HepG2 (cell line): ENCODE measurements around the gene GATAD2B. TPM values are rescaled to one million over a fixed set of nuclear protein-coding genes. Genes with fewer than 3 reads are reported as not detected.

Experiments used
- AHR ChIP-seq: IDR thresholded peaks from 2 replicates; pipeline ENCODE4 v1.6.1; 2018; ENCODE audit warnings: missing genetic modification reagents, missing compliant biosample characterization
- HNRNPLL ChIP-seq: fragments of 200-400 bp; formaldehyde crosslinking; IDR thresholded peaks from 2 replicates; pipeline ENCODE4 v1.6.1; 2017; ENCODE audit warnings: mild to moderate bottlenecking, low read depth, low read length; ENCODE audit not compliant: poor library complexity, severe bottlenecking
- HOXA7 ChIP-seq: sonication (generic); formaldehyde crosslinking; IDR thresholded peaks from 2 replicates; pipeline ENCODE4 v1.8.1; 2022; ENCODE audit warnings: mild to moderate bottlenecking, missing genetic modification reagents, moderate library complexity
- NFRKB ChIP-seq: fragments of 450-650 bp; IDR thresholded peaks from 2 replicates; pipeline ENCODE4 v1.6.1; 2017
- TGIF2 ChIP-seq: IDR thresholded peaks from 2 replicates; pipeline ENCODE4 v1.6.1; 2016; ENCODE audit warnings: control low read depth, missing compliant biosample characterization
- ZBTB39 ChIP-seq: sonication (generic); formaldehyde crosslinking; IDR thresholded peaks from 2 replicates; pipeline ENCODE4 v1.5.0; 2020; ENCODE audit warnings: missing genetic modification reagents
- ZFP41 ChIP-seq: sonication (generic); formaldehyde crosslinking; IDR thresholded peaks from 2 replicates; pipeline ENCODE4 v1.4.0; 2020; ENCODE audit warnings: mild to moderate bottlenecking, missing genetic modification reagents, borderline replicate concordance
- ZFYVE20 ChIP-seq: sonication (generic); formaldehyde crosslinking; IDR thresholded peaks from 2 replicates; pipeline ENCODE4 v1.8.0; 2023; ENCODE audit warnings: low read depth, mild to moderate bottlenecking, moderate library complexity, missing genetic modification reagents, borderline replicate concordance
- ZNF207 ChIP-seq: fragments of 450-650 bp; IDR thresholded peaks from 2 replicates; pipeline ENCODE4 v1.6.1; 2016; ENCODE audit warnings: antibody characterized with exemption, borderline replicate concordance
- ZNF362 ChIP-seq: sonication (generic); formaldehyde crosslinking; IDR thresholded peaks from 2 replicates; pipeline ENCODE4 v1.4.0; 2020; ENCODE audit warnings: missing genetic modification reagents, mild to moderate bottlenecking, borderline replicate concordance
- ZNF510 ChIP-seq: sonication (generic); formaldehyde crosslinking; IDR thresholded peaks from 2 replicates; pipeline ENCODE4 v1.4.0; 2020; ENCODE audit warnings: low read depth, mild to moderate bottlenecking, missing genetic modification reagents
- ZNF570 ChIP-seq: sonication (generic); formaldehyde crosslinking; IDR thresholded peaks from 2 replicates; pipeline ENCODE4 v1.4.0; 2020; ENCODE audit warnings: mild to moderate bottlenecking, missing genetic modification reagents, borderline replicate concordance
- ZNF737 ChIP-seq: sonication (generic); formaldehyde crosslinking; IDR thresholded peaks from 2 replicates; pipeline ENCODE4 v1.5.0; 2020; ENCODE audit warnings: missing genetic modification reagents, mild to moderate bottlenecking, borderline replicate concordance
- ZNF782 ChIP-seq: sonication (generic); formaldehyde crosslinking; IDR thresholded peaks from 2 replicates; pipeline ENCODE4 v1.4.0; 2020; ENCODE audit warnings: missing genetic modification reagents, mild to moderate bottlenecking, borderline replicate concordance
- ZSCAN5A ChIP-seq: sonication (generic); formaldehyde crosslinking; IDR thresholded peaks from 2 replicates; pipeline ENCODE4 v1.8.0; 2022; ENCODE audit warnings: mild to moderate bottlenecking, missing genetic modification reagents, borderline replicate concordance
- polyA plus RNA-seq, 8 experiments: library from polyadenylated mRNA; depleted of rRNA in 3 of 8; stranded (reverse) in 7 of 8; unstranded in 1 of 8; fragments of >200 nt; fragmentation: Illumina TruSeq in 4 of 8; extraction: Trizol in 4 of 8; gene quantifications; 2 replicates each; pipeline versions ENCODE4 v1.2.1 to v1.2.3, GENCODE V29; 2011 to 2016; ENCODE audit warnings: low read depth in 4 of 8, missing spikeins in 1 of 8, mixed read lengths in 1 of 8; ENCODE audit not compliant: insufficient read depth in 1 of 8
- total RNA-seq, 5 experiments: library from RNA; depleted of rRNA; stranded (reverse); fragments of >200 nt; fragmentation: Illumina TruSeq; extraction: Trizol; gene quantifications; 2 replicates each; pipeline ENCODE4 v1.2.3, GENCODE V29; 2016; ENCODE audit warnings: low read depth in 1 of 5
- TF ChIP-seq, protein P1 (sequence below): sonication (generic); formaldehyde crosslinking; IDR thresholded peaks from 2 replicates; pipeline ENCODE4 v1.8.1; 2022; ENCODE audit warnings: mild to moderate bottlenecking, missing genetic modification reagents
- TF ChIP-seq, protein P2 (sequence below): sonication (generic); formaldehyde crosslinking; IDR thresholded peaks from 2 replicates; pipeline ENCODE4 v1.9.0; 2021; ENCODE audit warnings: missing genetic modification reagents, borderline replicate concordance
- TF ChIP-seq, protein P3 (sequence below): sonication (generic); formaldehyde crosslinking; IDR thresholded peaks from 2 replicates; pipeline ENCODE4 v1.5.0; 2020; ENCODE audit warnings: missing genetic modification reagents

Gene GATAD2B
- total and polyA plus RNA-seq, 2 of the 13 experiments (the other 11 are each of a cell fraction or from before 2014, with no cell fraction given) = 3.2 to 5.2 TPM

DNA sequence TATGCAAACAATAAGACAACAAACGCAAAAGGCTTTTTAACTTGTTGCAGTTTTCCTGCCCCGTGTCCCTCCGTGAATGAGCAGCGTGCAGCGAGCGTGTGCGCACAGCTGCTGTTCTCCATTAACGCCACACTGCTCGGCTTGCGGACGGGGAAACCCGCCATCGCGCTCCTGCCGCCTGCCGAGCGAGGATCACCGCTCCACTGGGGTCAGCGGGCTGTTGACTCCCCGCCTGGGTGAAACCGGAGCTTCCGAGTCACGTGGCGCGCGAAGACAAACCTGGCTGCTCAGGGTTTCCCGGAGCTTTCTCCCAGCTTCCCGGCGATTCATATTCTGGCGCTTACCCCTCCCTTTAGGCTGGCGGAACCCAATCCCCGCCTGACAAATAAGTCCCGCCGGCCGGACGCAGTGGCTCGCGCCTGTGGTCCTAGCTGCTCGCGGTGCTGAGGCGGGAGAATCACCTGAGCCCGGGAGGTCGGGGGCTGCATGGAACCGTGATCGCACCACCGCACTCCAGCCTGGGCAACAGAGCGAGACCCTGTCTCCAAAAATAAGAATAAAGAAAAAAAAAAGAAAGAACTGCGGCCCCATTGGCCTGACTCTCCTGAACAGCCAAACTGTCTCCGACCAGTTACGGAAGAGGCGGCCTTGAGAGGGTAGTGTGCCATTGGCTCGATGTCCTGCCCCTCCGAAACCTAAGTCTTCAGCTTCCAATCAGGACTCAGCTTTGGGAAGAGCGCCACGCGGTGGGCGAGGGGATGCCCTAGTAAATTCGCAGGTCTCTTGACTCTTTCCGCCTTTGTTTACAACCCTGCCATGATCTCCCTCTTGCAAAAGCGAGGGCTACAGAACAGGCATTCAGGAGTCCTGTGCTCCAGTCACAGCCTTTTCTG, 44.6 kb upstream of the GATAD2B start, which contains the start of gene CREB3L4 (continued):
- TF ChIP-seq ZFYVE20 (CRISPR knock-in tag) = 0 out of 2 replicates have a peak, but pooled peaks have one; percentile 71
- no peak for TF ChIP-seq ZNF737 (CRISPR knock-in tag)
- TF ChIP-seq ZNF362 (CRISPR knock-in tag) = peak; percentile 90
- TF ChIP-seq HOXA7 (CRISPR knock-in tag) = no peak
- no peak for TF ChIP-seq NFRKB
- peak; percentile 82 for TF ChIP-seq HNRNPLL
- no peak for TF ChIP-seq ZBTB39
- no peak for TF ChIP-seq AHR
- TF ChIP-seq ZNF570 (CRISPR knock-in tag) = no peak
- TF ChIP-seq, protein P1, sequence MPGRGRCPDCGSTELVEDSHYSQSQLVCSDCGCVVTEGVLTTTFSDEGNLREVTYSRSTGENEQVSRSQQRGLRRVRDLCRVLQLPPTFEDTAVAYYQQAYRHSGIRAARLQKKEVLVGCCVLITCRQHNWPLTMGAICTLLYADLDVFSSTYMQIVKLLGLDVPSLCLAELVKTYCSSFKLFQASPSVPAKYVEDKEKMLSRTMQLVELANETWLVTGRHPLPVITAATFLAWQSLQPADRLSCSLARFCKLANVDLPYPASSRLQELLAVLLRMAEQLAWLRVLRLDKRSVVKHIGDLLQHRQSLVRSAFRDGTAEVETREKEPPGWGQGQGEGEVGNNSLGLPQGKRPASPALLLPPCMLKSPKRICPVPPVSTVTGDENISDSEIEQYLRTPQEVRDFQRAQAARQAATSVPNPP (CRISPR knock-in tag) = peak; percentile 75
- TF ChIP-seq, protein P2, sequence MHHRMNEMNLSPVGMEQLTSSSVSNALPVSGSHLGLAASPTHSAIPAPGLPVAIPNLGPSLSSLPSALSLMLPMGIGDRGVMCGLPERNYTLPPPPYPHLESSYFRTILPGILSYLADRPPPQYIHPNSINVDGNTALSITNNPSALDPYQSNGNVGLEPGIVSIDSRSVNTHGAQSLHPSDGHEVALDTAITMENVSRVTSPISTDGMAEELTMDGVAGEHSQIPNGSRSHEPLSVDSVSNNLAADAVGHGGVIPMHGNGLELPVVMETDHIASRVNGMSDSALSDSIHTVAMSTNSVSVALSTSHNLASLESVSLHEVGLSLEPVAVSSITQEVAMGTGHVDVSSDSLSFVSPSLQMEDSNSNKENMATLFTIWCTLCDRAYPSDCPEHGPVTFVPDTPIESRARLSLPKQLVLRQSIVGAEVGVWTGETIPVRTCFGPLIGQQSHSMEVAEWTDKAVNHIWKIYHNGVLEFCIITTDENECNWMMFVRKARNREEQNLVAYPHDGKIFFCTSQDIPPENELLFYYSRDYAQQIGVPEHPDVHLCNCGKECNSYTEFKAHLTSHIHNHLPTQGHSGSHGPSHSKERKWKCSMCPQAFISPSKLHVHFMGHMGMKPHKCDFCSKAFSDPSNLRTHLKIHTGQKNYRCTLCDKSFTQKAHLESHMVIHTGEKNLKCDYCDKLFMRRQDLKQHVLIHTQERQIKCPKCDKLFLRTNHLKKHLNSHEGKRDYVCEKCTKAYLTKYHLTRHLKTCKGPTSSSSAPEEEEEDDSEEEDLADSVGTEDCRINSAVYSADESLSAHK = no peak
- TF ChIP-seq ZNF510 (CRISPR knock-in tag) = peak; percentile 89
- peak; percentile 44; the same call in 1 of the 2 replicates for TF ChIP-seq TGIF2 (CRISPR knock-in tag)
- no peak; the same call in 1 of the 2 replicates for TF ChIP-seq ZSCAN5A
- TF ChIP-seq, protein P3, sequence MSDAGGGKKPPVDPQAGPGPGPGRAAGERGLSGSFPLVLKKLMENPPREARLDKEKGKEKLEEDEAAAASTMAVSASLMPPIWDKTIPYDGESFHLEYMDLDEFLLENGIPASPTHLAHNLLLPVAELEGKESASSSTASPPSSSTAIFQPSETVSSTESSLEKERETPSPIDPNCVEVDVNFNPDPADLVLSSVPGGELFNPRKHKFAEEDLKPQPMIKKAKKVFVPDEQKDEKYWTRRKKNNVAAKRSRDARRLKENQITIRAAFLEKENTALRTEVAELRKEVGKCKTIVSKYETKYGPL = peak; percentile 34; the same call in 1 of the 2 replicates
- no peak for TF ChIP-seq ZNF782
- no peak for TF ChIP-seq ZNF207
- TF ChIP-seq ZFP41 (CRISPR knock-in tag) = no peak
